Caco-2 (cell line): Measurements from ENCODE around the gene SUPT6H. TPM values are rescaled to one million over a fixed set of nuclear protein-coding genes. Genes with fewer than 3 reads are reported as not detected.

ENCODE experiments used
- BruUV-seq: library from RNA; stranded (reverse); fragments of 400-500 nt; replicated peaks from 2 replicates; lab custom pipeline; 2021; lab: Mats Ljungman, UMichigan
- CTCF ChIA-PET: fragments of 300-600 bp; sonication (Branson Sonifier 250); formaldehyde crosslinking; loops from one replicate; lab custom pipeline; 2022; ENCODE audit warnings: antibody characterized with exemption; lab: Charles Lee
- POLR2A ChIA-PET: fragments of 300-600 bp; sonication (Branson Sonifier 250); formaldehyde crosslinking; loops from one replicate; lab custom pipeline; 2022; ENCODE audit warnings: antibody characterized with exemption; lab: Charles Lee
- DNase-seq, 2 experiments: peaks; one replicate each; pipeline versions ENCODE4 v3.0.0 to v3.0.0-alpha.2; 2020 to 2022
- H3K27me3 ChIP-seq: replicated peaks from 2 replicates; pipeline ENCODE4 v1.6.0; 2011; ENCODE audit warnings: low read length; ENCODE audit not compliant: control insufficient read depth, insufficient read depth
- H3K36me3 ChIP-seq: 2 replicates; pipeline ENCODE4 v1.5.1; 2011; ENCODE audit warnings: low read length; ENCODE audit not compliant: control insufficient read depth, insufficient read depth
- H3K4me1 ChIP-seq: fragments of 250-450 bp; sonication (Bioruptor Pico); 2 replicates; pipeline ENCODE4 v1.5.1; 2020; ENCODE audit warnings: mild to moderate bottlenecking
- H3K4me3 ChIP-seq: 2 replicates; pipeline ENCODE4 v1.5.1; 2011; ENCODE audit warnings: low read depth, mild to moderate bottlenecking, control low read depth, low read length
- H3K9me3 ChIP-seq: fragments of 250-450 bp; sonication (Bioruptor Pico); 2 replicates; pipeline ENCODE4 v1.5.1; 2020; ENCODE audit warnings: mild to moderate bottlenecking, moderate library complexity
- H3K27ac Mint-ChIP-seq: one replicate; pipeline ENCODE4 v1.8.0; 2022; ENCODE audit warnings: mixed read lengths; ENCODE audit not compliant: unreplicated experiment
- H3K27me3 Mint-ChIP-seq: one replicate; pipeline ENCODE4 v1.8.0; 2022; ENCODE audit warnings: mixed read lengths; ENCODE audit not compliant: insufficient read depth, unreplicated experiment
- H3K36me3 Mint-ChIP-seq: one replicate; pipeline ENCODE4 v1.8.0; 2022; ENCODE audit warnings: mild to moderate bottlenecking, mixed read lengths; ENCODE audit not compliant: insufficient read depth, unreplicated experiment
- H3K4me1 Mint-ChIP-seq: one replicate; pipeline ENCODE4 v1.8.0; 2022; ENCODE audit warnings: low read depth, mixed read lengths; ENCODE audit not compliant: unreplicated experiment
- H3K4me3 Mint-ChIP-seq: one replicate; pipeline ENCODE4 v1.8.0; 2022; ENCODE audit warnings: mild to moderate bottlenecking, moderate library complexity, mixed read lengths; ENCODE audit not compliant: unreplicated experiment
- H3K9me3 Mint-ChIP-seq: one replicate; pipeline ENCODE4 v1.8.0; 2022; ENCODE audit warnings: mixed read lengths; ENCODE audit not compliant: unreplicated experiment
- CTCF ChIP-seq, 2 experiments: fragments of 200-600 bp in 1 of 2; IDR thresholded peaks; 1 replicate in 1 of 2; 2 replicates in 1 of 2; pipeline versions ENCODE4 v1.5.1 to v1.8.0; 2011 to 2022; ENCODE audit warnings: antibody characterized with exemption in 1 of 2, control low read depth in 1 of 2, inconsistent platforms in 1 of 2, low read depth in 1 of 2, low read length in 1 of 2, mild to moderate bottlenecking in 1 of 2, moderate library complexity in 1 of 2; ENCODE audit not compliant: insufficient read depth in 1 of 2, severe bottlenecking in 1 of 2, unreplicated experiment in 1 of 2
- intact Hi-C: fragments of 100-400 bp; cut with micrococcal nuclease; formaldehyde crosslinking; loops from one replicate; pipeline ENCODE4 v1.10.0; 2022; ENCODE audit not compliant: unreplicated experiment
- total RNA-seq: library from RNA; stranded (reverse); gene quantifications from 2 replicates; pipeline ENCODE4 v1.2.3, GENCODE V29; 2022

Gene SUPT6H
- total RNA-seq, 1 experiment from 2014 or later, result 129 TPM

- H3K27me3 ChIP-seq, result no peaks in the 10 kb centered on the region
- Mint-ChIP-seq H3K4me1 (peaks cover 9% of the 10 kb centered on the region), H3K27ac (no peak overlapping the region), H3K27me3 (no peaks in the 10 kb centered on the region), H3K4me3 (no peak overlapping the region), H3K9me3 (no peaks in the 10 kb centered on the region), H3K36me3 (peaks cover 75% of the 10 kb centered on the region)
- CTCF ChIA-PET, result no interaction called here
- no peak overlapping the region for H3K4me3 ChIP-seq
- H3K9me3 ChIP-seq, result no peaks in the 10 kb centered on the region
- no TSS peak for BruUV-seq
- intact Hi-C loops, result no loop called here
- no peak for DNase-seq
- H3K36me3 ChIP-seq, result peaks cover 5% of the 10 kb centered on the region; the same call in 1 of the 2 replicates
- H3K4me1 ChIP-seq, result no peaks in the 10 kb centered on the region
- POLR2A ChIA-PET, result no interaction called here
- no peak for TF ChIP-seq CTCF (IDR thresholded peaks at IDR 0.05; ENCODE audit: insufficient read depth in 1 of 2, low read depth in 1 of 2, low read length in 1 of 2, severe bottlenecking in 1 of 2, unreplicated experiment in 1 of 2)
Measured at GRCh38 chr17:28616281-28616680, 45.7 kb upstream of the SUPT6H start.

GRCh38 chr17:28618464-28618863, 43.5 kb upstream of the SUPT6H start:
- H3K4me3 Mint-ChIP-seq, result no peak overlapping the region
- DNase-seq, result no peak
- H3K27me3 ChIP-seq, result no peaks in the 10 kb centered on the region
- H3K4me1 ChIP-seq, result no peaks in the 10 kb centered on the region
- BruUV-seq, result no TSS peak
- CTCF ChIA-PET, result interaction anchor here (0.6 kb wide), 1 partner anchor 58 kb away, joined by 3 read pairs; no protein-coding TSS in a partner anchor
- no peaks in the 10 kb centered on the region for H3K27me3 Mint-ChIP-seq
- H3K27ac Mint-ChIP-seq, result no peak overlapping the region
- no peak overlapping the region for H3K4me3 ChIP-seq
- no peak for TF ChIP-seq CTCF (IDR thresholded peaks at IDR 0.05; ENCODE audit: insufficient read depth in 1 of 2, low read depth in 1 of 2, low read length in 1 of 2, severe bottlenecking in 1 of 2, unreplicated experiment in 1 of 2)
- H3K36me3 ChIP-seq, result peaks cover 3% of the 10 kb centered on the region; the same call in 1 of the 2 replicates
- H3K9me3 ChIP-seq, result no peaks in the 10 kb centered on the region
- peaks cover 9% of the 10 kb centered on the region for H3K4me1 Mint-ChIP-seq
- H3K36me3 Mint-ChIP-seq, result peaks cover 90% of the 10 kb centered on the region
- intact Hi-C loops, result no loop called here
- POLR2A ChIA-PET, result no interaction called here
- no peaks in the 10 kb centered on the region for H3K9me3 Mint-ChIP-seq

GRCh38 chr17:28620010-28620409, 42.0 kb upstream of the SUPT6H start:
- Histone ChIP-seq H3K4me3 (no peak overlapping the region), H3K9me3 (no peaks in the 10 kb centered on the region), H3K4me1 (no peaks in the 10 kb centered on the region), H3K36me3 (peaks cover 3% of the 10 kb centered on the region), H3K27me3 (no peaks in the 10 kb centered on the region)
- Mint-ChIP-seq H3K4me1 (no peaks in the 10 kb centered on the region), H3K36me3 (peaks cover 87% of the 10 kb centered on the region), H3K27me3 (no peaks in the 10 kb centered on the region), H3K4me3 (no peak overlapping the region), H3K9me3 (no peaks in the 10 kb centered on the region), H3K27ac (no peak overlapping the region)
- no peak for DNase-seq
- TF ChIP-seq CTCF (IDR thresholded peaks at IDR 0.05; ENCODE audit: insufficient read depth in 1 of 2, low read depth in 1 of 2, low read length in 1 of 2, severe bottlenecking in 1 of 2, unreplicated experiment in 1 of 2), result no peak
- intact Hi-C loops, result no loop called here
- ChIA-PET CTCF (interaction anchor here (1.0 kb wide), 1 partner anchor 27 kb away, joined by 3 read pairs; no protein-coding TSS in a partner anchor), POLR2A (no interaction called here)
- BruUV-seq, result no TSS peak
